ENCODE measurements around the gene GP1BA.

GP1BA gene

DNA sequence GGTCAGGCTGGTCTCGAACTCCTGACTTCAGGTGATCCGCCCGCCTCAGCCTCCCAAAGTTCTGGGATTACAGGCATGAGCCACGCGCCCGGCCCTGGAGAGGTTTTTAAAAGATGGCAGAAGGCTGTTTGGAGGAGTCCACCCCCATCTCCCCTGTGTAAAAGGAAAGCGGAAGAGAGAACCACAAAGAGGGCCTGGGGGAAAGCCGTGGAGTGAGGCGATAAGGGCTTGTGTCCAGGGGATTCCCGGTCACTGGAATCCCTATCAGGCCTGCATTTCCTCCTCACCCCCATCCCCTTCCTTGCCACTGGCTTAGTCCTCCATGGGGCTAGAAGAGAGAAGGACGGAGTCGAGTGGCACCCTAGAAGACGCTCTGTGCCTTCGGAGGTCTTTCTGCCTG, at the start of gene GP1BA:
GP1BA (plus strand) TSS at position 315 of the 400 bp plus-strand sequence. CDS start 328 bp downstream, outside the sequence.
- TF ChIP-seq, protein P1, sequence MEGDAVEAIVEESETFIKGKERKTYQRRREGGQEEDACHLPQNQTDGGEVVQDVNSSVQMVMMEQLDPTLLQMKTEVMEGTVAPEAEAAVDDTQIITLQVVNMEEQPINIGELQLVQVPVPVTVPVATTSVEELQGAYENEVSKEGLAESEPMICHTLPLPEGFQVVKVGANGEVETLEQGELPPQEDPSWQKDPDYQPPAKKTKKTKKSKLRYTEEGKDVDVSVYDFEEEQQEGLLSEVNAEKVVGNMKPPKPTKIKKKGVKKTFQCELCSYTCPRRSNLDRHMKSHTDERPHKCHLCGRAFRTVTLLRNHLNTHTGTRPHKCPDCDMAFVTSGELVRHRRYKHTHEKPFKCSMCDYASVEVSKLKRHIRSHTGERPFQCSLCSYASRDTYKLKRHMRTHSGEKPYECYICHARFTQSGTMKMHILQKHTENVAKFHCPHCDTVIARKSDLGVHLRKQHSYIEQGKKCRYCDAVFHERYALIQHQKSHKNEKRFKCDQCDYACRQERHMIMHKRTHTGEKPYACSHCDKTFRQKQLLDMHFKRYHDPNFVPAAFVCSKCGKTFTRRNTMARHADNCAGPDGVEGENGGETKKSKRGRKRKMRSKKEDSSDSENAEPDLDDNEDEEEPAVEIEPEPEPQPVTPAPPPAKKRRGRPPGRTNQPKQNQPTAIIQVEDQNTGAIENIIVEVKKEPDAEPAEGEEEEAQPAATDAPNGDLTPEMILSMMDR (IDR thresholded peaks at IDR 0.05) = no peak

GRCh38 chr17:4884489-4884888, 47.6 kb upstream of the GP1BA start:
- TF ChIP-seq, protein P1 (IDR thresholded peaks at IDR 0.05) = no peak

- TF ChIP-seq, protein P1 (IDR thresholded peaks at IDR 0.05) = no peak
These were observed 45.2 kb upstream of the GP1BA start for GRCh38 chr17:4886830-4887229.

DNA sequence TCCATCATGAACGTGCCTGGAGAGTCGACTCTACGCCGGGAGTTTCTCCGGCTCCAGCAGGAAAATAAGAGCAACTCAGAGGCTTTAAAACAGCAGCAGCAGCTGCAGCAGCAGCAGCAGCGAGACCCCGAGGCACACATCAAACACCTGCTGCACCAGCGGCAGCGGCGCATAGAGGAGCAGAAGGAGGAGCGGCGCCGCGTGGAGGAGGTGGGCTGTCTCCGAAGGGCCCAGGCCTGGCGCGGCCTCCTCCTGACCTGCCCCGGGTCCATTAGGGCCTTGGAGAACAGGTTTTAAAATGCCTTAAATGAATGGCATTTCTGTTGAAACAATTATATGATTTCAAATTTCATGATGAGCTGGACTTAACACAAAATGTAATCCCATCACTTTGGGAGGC, 44.5 kb upstream of the GP1BA start:
- TF ChIP-seq, protein P1 (IDR thresholded peaks at IDR 0.05) = no peak

- TF ChIP-seq, protein P1 (IDR thresholded peaks at IDR 0.05) = no peak
These were observed 40.4 kb upstream of the GP1BA start for GRCh38 chr17:4891411-4892410.

GRCh38 chr17:4892499-4893221, 39.4 kb upstream of the GP1BA start:
- TF ChIP-seq, protein P1 (IDR thresholded peaks at IDR 0.05) = no peak

DNA sequence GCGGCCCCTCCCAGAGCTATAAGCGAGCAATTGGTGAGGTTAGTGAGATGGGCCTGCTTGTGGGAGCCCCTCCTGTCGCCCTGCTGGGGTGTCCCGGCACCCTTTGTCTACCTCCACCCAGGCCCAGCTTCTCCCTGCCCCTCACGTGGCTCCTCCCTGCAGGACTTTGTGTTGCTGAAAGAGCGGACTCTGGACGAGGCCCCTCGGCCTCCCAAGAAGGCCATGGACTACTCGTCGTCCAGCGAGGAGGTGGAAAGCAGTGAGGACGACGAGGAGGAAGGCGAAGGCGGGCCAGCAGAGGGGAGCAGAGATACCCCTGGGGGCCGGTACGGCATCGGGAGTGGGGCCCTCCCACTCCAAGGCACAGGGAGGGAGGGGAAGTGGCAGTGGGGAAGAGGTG, 38.8 kb upstream of the GP1BA start:
- TF ChIP-seq, protein P1 (IDR thresholded peaks at IDR 0.05) = no peak

Measured in LNCAP (cell line).